NCI-H1092 (cell line): ENCODE data around the gene ATP8A1.
"Not testable (repeated sequence)": the region's sequence is repeated elsewhere in the genome, so short reads cannot be mapped to it uniquely, and the experiment has no call there.

Experiments
- DNase-seq: peaks from one replicate; lab custom pipeline; 2025; lab: John Stamatoyannopoulos, UW

The ATP8A1 gene

GRCh38 chr4:42656944-42657792, at the start of gene ATP8A1:
TSS of gene ATP8A1 (minus strand) at chr4:42657105. CDS start at chr4:42656873, 232 bp downstream.
- DNase-seq = peak; percentile 91

GRCh38 chr4:42706086-42706485, 49.2 kb upstream of the ATP8A1 start:
- DNase-seq = no peak

DNA sequence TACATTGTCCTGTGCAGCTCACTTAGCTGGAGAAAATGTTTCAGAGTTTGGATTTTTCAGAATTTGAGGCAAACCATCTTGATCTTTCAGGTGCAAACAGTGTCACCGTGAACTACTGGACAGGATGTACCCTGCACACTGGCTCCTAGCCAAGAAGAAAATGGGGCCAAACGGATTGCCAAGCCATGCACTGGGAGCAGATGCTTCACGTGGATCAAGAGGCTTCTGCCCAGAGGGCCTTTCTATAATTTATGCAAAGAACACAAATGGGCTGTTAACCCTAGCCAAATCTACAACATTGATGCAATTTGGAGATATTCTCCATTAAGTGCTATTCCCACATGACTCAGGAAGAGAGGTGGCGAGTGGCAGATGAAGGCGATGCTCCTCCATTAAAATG, 46.9 kb upstream of the ATP8A1 start:
- DNase-seq = peak; percentile 23

DNA sequence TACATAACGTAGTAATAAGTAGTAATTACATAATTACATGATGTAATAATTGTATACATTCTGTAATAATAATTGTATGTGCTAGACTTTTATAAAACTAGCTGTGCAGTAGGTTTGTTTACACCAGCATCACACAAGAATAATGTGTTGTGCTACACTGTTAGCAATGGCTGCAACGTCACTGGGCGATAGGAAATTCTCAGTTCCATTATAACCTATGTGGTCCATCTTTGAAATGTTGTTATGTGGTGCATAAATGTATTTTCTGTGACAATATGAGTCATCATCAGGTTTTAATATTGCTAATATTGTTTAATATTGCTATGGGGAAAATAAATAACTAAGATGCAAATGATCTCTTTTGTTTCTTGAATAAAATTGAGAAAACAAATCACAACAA, 46.0 kb upstream of the ATP8A1 start:
- DNase-seq = no peak

- not testable (repeated sequence) for DNase-seq
These were observed 44.9 kb upstream of the ATP8A1 start for GRCh38 chr4:42701780-42702179.

DNA sequence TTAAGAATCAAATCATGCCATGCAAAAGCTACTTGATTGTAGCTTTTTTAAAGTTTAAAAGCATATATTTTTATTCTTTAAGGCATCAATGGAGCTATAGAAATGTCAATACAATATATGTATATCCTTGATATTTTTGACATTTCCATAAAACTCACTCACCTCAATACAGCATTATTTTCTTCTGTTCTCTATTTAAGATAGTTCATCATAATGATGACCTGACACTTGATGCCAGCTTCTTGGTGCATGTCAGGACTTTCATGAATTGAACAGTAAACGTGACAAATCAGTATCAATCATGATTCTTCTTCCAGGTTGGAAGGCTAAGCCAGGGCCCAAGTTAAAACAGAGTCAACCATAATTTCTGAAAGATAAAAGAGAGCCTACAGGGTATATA, 33.6 kb upstream of the ATP8A1 start:
- no peak for DNase-seq

- DNase-seq = no peak
These were observed 26.5 kb upstream of the ATP8A1 start for GRCh38 chr4:42683393-42683792.

GRCh38 chr4:42678512-42678911, 21.6 kb upstream of the ATP8A1 start:
- no peak for DNase-seq

DNA sequence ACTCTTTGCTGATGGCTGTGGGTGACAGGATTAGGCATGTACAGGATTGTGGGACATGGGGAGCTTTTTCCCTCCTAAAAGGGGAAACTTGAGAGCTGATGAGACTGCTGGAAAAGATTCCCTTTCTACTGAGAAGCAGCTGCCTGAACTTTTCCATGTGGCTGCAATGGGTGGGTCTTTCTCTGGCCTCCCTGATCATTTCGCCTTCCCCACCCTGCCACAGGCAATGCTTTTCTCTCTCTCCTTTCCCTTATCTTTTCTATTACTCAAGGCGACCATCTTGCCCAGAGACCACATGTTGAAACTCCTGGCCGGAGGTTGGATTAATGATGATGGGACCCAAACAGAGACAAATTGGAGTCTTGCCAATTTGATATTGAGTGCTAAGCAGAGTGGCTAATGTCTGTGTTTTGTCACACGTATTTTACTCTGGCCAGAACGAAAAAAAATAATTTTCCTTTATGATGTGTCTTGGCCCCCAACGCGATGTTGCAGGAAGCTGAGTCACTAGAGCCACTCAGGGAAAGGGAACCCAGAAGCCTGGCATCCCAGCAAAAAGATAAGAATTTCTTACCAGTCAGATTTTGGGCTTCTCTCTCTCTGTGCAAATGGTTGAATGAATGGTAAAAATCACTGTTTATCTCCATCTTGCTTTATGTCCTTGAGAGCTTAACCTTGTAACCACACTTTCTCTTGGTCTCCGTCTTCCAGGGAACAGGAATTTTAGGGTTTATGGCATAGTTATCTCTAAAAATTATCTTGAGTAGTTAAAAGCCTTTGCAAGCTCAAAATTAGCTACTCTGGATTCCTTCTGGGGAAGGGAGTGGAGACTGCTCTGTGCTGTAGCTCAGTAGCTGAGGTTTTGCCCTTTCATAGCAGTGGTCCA, 19.4 kb upstream of the ATP8A1 start:
- no peak for DNase-seq

DNA sequence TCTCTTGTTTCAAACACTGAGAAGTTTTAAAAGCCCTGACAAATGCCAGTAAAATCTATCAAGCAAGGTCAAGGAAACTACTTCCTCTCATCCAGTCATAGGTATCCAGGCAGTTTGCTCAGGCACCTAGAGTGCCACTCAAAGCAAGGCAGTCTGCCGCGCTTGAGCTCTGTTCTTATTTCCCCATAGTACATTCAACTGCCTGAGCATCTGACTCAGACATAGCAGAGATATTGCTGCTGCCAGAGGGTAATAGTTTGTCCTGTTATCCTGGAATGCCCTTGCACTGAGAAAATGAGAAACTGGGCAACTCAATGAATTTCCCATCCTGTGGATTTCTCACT, 16.1 kb upstream of the ATP8A1 start:
- DNase-seq = no peak

DNA sequence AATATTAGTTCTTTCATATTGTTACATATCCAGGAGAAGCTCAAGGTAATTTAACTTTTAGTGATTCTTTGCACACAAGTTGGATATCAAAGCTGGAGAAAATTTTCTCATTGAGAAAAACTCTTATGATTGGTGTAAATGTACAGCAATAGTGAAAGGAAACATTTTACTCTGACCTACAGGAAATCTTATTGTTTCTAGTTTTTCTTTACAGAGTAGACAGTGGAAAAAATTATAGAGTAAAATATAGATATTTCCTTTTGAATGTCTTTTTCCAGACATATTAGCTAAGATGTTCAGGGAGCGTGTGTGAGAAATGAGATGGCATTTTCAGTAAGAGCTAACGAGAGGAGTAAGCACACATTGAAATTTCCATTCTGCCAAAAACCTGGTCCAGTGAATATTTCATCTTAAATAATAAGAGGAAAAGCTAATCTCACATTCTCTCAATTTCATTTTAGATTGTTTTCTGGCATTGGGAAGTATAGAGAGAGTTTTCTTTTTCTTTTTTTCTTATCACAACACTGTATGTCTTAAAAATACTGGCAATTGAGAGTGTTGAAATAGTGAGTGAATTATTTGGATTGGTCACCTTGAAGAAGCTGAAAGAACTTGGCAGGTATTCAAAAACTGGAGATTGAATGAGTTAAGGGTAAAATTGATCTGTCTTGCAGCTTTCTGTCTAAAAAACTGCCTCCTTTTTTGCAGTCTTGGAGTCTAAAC, 15.6 kb upstream of the ATP8A1 start:
- no peak for DNase-seq

DNA sequence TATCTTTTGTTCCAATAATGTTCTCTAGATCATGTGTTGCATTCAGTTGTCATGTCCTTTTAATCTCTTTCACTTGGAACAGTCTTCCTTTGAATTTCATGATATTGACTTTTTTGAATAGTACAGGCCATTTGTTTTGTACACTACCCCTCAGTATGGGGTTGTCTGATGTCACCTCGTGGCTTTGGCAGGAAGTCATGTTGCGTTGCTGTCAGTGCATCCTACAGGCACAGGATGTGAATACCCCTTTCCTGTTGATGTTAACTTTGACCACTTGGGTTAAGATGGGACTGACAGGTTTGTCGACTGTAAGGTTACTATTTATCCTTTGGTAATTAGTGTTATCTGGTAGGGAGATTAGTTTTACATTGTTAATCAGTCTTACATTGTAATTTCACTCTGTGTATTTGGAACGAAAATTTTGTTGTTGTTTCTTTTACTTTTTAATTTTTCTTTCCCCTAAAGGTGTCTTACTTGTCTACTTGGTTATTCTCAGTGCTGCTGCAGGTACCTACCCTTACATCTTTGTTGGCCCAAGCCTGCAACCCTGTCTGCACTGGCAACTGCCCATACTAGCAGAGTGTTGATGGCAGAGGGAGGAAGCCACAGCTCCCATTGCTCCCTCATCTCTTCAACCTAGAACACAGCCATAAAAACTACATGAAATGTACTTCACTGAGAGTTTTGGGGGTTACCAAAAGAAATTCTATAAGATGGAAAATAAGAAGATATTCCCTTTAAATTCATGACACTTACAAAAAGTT, 14.7 kb upstream of the ATP8A1 start:
- no peak for DNase-seq

DNA sequence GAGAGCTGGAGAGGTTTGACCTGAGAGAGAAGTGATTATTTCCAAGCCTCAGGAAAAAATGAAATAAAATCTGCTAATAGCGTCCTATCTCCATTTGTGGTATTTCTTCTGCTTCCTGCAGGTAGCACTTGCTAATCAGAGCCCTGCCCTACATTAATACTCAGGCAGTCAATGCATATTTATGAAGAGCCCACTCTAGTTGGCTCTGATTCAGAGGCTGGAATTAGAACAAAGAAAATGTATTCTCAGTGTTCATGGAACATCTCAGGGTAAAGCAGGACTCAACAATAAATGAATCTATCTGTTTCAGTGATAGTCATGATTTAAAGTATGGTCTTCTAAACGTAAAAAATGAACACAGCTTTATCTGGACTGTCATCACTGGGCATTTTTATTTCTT, 1.4 kb upstream of the ATP8A1 start:
- DNase-seq = no peak

DNA sequence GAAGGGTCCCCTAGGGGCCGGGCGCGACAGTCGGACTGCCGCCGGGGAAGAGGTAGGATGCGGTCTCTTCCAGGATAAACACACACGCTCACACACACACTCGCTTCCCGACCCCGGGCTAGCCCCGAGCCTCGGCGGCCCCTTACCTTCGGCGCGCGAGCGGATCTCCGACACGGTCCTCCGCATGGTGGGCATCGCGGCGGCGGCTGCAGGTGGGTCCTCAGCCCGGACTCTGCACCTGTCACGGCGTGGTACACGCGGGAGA, 294 bp downstream of the ATP8A1 start:
- no peak for DNase-seq

DNA sequence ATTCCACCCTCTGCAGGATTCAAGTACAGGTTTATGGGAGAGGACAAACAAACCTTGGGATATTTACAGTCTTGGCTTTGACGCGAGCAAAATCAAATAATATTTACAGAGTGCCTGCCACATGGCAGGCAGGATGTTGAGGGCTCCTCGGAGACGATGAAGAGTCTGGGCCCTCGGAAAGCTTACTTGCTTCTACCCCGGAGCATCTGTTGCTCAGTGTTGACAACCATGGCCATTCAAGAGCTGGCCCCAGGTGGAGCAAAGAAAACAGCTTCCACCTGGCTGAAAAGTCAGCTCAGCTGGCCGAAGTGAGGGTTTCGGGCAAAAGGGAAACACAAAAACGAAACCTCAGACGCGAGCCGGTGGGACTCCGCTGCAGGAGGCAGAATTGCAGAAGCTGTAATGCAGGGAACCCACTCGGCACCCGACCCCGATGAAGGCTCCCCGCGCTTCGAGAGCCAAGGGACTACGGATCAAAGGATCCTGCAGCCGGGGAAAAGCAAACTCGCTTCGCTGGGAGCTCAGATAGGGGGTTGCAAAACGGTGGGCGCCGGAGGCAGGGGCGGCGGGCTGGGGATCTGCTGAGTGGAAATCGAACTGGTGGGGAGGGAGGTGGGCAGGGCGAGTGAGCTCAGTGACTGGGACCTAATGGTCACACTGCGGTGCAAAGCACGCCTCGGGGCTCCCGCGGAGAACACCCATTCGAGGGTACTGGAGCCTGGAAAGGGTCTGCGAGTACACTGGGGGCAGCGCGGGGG, 805 bp downstream of the ATP8A1 start:
- DNase-seq = peak; percentile 43

GRCh38 chr4:42655269-42655637, 1.7 kb downstream of the ATP8A1 start:
- no peak for DNase-seq

GRCh38 chr4:42654631-42655268, 2.2 kb downstream of the ATP8A1 start:
- no peak for DNase-seq

- no peak for DNase-seq
These were observed 3.0 kb downstream of the ATP8A1 start for GRCh38 chr4:42653626-42654560.

DNA sequence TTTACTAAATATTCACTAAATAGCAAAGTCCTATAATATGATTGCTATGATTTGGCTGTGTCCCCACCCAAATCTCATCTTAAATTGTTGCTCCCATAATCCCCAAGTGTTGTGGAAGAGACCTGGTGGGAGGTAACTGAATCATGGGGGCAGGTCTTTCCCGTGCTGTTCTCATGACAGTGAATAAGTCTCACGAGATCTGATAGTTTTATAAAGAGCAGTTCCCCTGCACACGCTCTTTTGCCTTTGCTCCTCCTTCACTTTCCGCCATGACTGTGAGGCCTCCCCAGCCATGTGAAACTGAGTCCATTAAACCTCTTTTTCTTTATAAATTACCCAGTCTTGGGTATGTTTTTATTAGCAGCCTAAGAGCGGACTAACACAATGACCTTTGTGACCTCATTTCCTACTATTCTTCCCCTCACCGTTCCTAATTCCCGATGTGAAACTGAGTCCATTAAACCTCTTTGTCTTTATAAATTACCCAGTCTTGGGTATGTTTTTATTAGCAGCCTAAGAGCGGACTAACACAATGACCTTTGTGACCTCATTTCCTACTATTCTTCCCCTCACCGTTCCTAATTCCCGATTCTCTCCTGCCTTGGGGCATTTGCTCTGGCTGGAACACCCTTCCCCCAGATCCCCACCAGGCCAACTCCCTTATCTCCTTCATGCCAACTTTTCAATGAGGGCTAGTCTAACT, 4.2 kb downstream of the ATP8A1 start:
- not testable (repeated sequence) for DNase-seq
